ENCODE results near the gene DHX38.

DNA sequence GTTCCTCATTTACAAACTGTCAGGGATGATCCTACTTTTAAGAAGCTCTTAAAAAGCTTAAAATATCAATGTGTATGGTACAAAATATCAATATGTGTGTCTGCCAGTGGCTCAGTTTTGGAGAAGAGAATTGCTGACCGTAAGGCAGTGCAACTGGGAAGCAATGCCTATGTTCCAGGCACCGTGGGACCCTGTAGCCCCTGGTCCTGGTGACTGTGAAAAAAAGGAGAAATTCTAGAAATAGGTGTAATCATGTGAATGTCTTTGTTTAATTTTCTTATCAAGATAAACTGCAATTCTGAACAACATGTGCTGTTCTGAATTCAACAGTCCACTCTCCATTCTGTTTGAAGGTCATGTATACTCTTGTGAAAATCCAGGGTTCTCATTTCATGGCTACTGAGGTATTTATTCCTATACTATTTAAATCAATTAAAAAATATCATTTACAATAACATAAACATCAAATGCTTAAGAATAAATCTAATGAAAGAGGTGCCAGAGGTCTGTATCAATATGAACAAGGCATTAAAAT lies 48.8 kb upstream of the DHX38 start:
- TF ChIP-seq, protein P1, sequence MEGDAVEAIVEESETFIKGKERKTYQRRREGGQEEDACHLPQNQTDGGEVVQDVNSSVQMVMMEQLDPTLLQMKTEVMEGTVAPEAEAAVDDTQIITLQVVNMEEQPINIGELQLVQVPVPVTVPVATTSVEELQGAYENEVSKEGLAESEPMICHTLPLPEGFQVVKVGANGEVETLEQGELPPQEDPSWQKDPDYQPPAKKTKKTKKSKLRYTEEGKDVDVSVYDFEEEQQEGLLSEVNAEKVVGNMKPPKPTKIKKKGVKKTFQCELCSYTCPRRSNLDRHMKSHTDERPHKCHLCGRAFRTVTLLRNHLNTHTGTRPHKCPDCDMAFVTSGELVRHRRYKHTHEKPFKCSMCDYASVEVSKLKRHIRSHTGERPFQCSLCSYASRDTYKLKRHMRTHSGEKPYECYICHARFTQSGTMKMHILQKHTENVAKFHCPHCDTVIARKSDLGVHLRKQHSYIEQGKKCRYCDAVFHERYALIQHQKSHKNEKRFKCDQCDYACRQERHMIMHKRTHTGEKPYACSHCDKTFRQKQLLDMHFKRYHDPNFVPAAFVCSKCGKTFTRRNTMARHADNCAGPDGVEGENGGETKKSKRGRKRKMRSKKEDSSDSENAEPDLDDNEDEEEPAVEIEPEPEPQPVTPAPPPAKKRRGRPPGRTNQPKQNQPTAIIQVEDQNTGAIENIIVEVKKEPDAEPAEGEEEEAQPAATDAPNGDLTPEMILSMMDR (IDR thresholded peaks at IDR 0.05), result no peak
- TF ChIP-seq POLR2A (IDR thresholded peaks at IDR 0.05) (no peak), POLR2AphosphoS5 (IDR thresholded peaks at IDR 0.05) (no peak), EP300 (IDR thresholded peaks at IDR 0.05; ENCODE audit: low read depth) (no peak)

All from transverse colon (tissue), 4 donors.